Measurements from ENCODE around the gene TADA1. TPM values are rescaled to one million over a fixed set of nuclear protein-coding genes. Genes with fewer than 3 reads are reported as not detected.

TADA1 gene
- total and polyA plus RNA-seq, 2 experiments from 2014 or later: 21.8 to 22.0 TPM

DNA sequence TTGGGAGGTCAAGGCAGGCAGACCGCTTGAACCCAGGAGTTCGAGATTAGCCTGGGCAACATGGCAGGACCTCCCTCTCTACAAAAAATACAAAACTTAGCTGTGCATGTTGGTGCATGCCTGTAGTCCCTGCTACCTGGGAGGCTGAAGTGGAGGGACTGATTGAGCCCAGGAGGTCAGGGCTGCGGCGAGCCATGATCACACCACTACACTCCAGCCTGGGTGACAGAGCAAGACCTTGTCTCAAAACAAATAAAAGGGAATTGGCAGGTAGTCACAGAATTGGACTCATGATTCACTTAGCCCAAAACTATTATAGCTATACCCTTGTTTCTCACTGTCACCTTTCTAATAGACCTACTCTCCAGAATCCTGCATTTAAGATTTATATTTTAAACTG lies 5.5 kb downstream of the TADA1 start (continued):
- TF ChIP-seq CREB1 (CRISPR knock-in tag; IDR thresholded peaks at IDR 0.05; ENCODE audit: low read depth) (no peak), STAT1 (IDR thresholded peaks at IDR 0.05; ENCODE audit: unreplicated experiment) (no peak), JUNB (IDR thresholded peaks at IDR 0.05; ENCODE audit: unreplicated experiment) (no peak), REST (IDR thresholded peaks at IDR 0.05; ENCODE audit: unreplicated experiment) (no peak), EZH2phosphoT487 (IDR thresholded peaks at IDR 0.05; ENCODE audit: unreplicated experiment) (no peak)

DNA sequence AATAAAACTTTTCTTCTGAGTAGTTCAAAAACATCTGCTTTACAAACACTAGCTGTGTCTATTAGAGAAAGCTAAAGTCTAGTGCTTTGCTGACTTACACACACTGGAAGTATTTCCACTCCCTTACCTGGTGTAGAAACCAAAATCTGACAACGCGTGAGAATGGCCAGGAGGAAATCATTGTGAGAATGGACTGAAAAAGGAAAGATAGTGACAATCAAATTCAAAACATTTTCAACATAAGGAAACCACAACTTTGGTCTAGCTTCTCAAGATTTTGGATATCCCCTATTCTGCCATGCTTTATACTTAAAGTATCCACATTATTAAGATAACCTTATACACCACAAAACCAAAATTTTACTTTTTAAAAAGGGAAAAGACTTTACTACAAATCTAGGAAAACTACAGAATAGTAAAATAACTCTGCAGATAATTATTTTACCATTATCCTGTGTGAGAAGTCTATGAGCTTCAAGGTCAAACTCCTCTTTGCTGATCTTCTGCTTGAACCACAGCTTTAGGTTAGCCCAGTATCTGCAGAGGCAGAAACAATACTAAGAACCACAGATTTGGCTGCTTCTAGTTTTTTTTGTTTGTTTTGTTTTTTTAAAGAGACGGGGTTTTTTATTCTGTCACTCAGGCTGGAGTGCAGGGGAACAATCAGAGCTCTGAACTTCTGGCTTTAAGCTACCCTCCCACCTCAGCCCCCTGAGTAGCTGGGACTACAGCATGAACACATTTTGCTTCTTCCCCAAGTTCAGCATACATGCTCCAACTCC lies 6.6 kb downstream of the TADA1 start:
- Mint-ChIP-seq H3K27me3 (ENCODE audit: insufficient read depth, low read depth, poor library complexity) (peaks cover 2% of the 10 kb centered on the region), H3K4me1 (peaks cover 15% of the 10 kb centered on the region; the same call in 2 of the 3 replicates), H3K27ac (no peak overlapping the region), H3K36me3 (ENCODE audit: low read depth) (peaks cover 48% of the 10 kb centered on the region), H3K9me3 (no peaks in the 10 kb centered on the region), H3K4me3 (no peak overlapping the region)
- Histone ChIP-seq H3K36me3 (ENCODE audit: insufficient read depth) (peaks cover 11% of the 10 kb centered on the region; the same call in 1 of the 2 replicates), H3K4me1 (ENCODE audit: insufficient read depth) (peaks cover 1% of the 10 kb centered on the region; the same call in 1 of the 2 replicates), H3F3A (replicated peaks; ENCODE audit: low read depth) (no peaks in the 10 kb centered on the region), H3K4me2 (no peak overlapping the region), H3K4me3 (no peak overlapping the region), H4K20me1 (replicated peaks; ENCODE audit: insufficient read depth) (peaks cover 35% of the 10 kb centered on the region), H3K79me2 (replicated peaks; ENCODE audit: insufficient read depth) (peaks cover 74% of the 10 kb centered on the region), H3K27ac (ENCODE audit: low read depth) (no peak overlapping the region), H2AFZ (no peak overlapping the region), H3K27me3 (ENCODE audit: insufficient read depth) (no peaks in the 10 kb centered on the region), H3K9me2 (ENCODE audit: insufficient read depth) (no peaks in the 10 kb centered on the region)
- ATAC-seq: no peak
- DNase-seq (ENCODE audit: low spot score): no peak
- TF ChIP-seq ETS1 (IDR thresholded peaks at IDR 0.05) (no peak), POLR2AphosphoS5 (IDR thresholded peaks at IDR 0.05; ENCODE audit: low read depth) (no peak), CREB1 (CRISPR knock-in tag; IDR thresholded peaks at IDR 0.05; ENCODE audit: low read depth) (no peak), STAT1 (IDR thresholded peaks at IDR 0.05; ENCODE audit: unreplicated experiment) (no peak), NANOG (IDR thresholded peaks at IDR 0.05; ENCODE audit: borderline replicate concordance) (no peak), ZNF331 (CRISPR knock-in tag; IDR thresholded peaks at IDR 0.05; ENCODE audit: low read depth) (no peak), REST (IDR thresholded peaks at IDR 0.05; ENCODE audit: unreplicated experiment) (no peak), JUNB (IDR thresholded peaks at IDR 0.05; ENCODE audit: unreplicated experiment) (no peak)
- TF ChIP-seq, protein P1, sequence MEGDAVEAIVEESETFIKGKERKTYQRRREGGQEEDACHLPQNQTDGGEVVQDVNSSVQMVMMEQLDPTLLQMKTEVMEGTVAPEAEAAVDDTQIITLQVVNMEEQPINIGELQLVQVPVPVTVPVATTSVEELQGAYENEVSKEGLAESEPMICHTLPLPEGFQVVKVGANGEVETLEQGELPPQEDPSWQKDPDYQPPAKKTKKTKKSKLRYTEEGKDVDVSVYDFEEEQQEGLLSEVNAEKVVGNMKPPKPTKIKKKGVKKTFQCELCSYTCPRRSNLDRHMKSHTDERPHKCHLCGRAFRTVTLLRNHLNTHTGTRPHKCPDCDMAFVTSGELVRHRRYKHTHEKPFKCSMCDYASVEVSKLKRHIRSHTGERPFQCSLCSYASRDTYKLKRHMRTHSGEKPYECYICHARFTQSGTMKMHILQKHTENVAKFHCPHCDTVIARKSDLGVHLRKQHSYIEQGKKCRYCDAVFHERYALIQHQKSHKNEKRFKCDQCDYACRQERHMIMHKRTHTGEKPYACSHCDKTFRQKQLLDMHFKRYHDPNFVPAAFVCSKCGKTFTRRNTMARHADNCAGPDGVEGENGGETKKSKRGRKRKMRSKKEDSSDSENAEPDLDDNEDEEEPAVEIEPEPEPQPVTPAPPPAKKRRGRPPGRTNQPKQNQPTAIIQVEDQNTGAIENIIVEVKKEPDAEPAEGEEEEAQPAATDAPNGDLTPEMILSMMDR (conservative IDR thresholded peaks at IDR 0.05; ENCODE audit: low read depth in 2 of 2): no peak
